NB4 (cell line): ENCODE results near the gene LAMA3.

ENCODE experiments used
- CTCF ChIP-seq: IDR thresholded peaks from one replicate; pipeline ENCODE4 v1.5.1; 2012; ENCODE audit warnings: low read depth, low read length
- MAX ChIP-seq: IDR thresholded peaks from 2 replicates; pipeline ENCODE4 v1.6.1; 2011; ENCODE audit warnings: low read depth, low read length
- MYC ChIP-seq: IDR thresholded peaks from 2 replicates; pipeline ENCODE4 v1.6.1; 2011; ENCODE audit warnings: low read depth, low read length
- POLR2A ChIP-seq: IDR thresholded peaks from 2 replicates; pipeline ENCODE4 v1.6.1; 2011; ENCODE audit warnings: mild to moderate bottlenecking; ENCODE audit not compliant: insufficient read length; ENCODE audit errors: extremely low read depth

- TF ChIP-seq CTCF (no peak), MAX (no peak), POLR2A (no peak), MYC (no peak)
These were observed 305.9 kb downstream of the LAMA3 start for GRCh38 chr18:23995180-23995579.
